DND-41 (cell line): ENCODE data around the gene GPD1.

Experiments
- ATAC-seq: fragments of 200-7000 bp; cut with Tn5 transposase; 3 replicates; pipeline ENCODE4 v1.9.1; 2021; ENCODE audit warnings: low read depth; ENCODE audit not compliant: insufficient read depth
- DNase-seq: peaks from one replicate; pipeline ENCODE4 v3.0.0-alpha.2; 2020
- H2AFZ ChIP-seq: 2 replicates; pipeline ENCODE4 v1.6.0; 2012; ENCODE audit warnings: low read depth, low read length
- H3K27ac ChIP-seq: 2 replicates; pipeline ENCODE4 v1.5.1; 2012; ENCODE audit warnings: low read length, inconsistent platforms
- H3K27me3 ChIP-seq: fragments of 200-600 bp; sonication (generic); 2 replicates; pipeline ENCODE4 v1.6.0; 2012; ENCODE audit warnings: low read length, mild to moderate bottlenecking, inconsistent platforms; ENCODE audit not compliant: insufficient read depth, poor library complexity
- H3K36me3 ChIP-seq: 2 replicates; pipeline ENCODE4 v1.5.1; 2012; ENCODE audit warnings: low read length, inconsistent platforms; ENCODE audit not compliant: insufficient read depth
- H3K4me1 ChIP-seq: 2 replicates; pipeline ENCODE4 v1.5.1; 2012; ENCODE audit warnings: mild to moderate bottlenecking, low read length; ENCODE audit not compliant: insufficient read depth
- H3K4me2 ChIP-seq: 2 replicates; pipeline ENCODE4 v1.6.0; 2012; ENCODE audit warnings: mild to moderate bottlenecking, moderate library complexity, low read length, inconsistent platforms; ENCODE audit not compliant: insufficient read depth
- H3K4me3 ChIP-seq, 2 experiments: fragments of 200-600 bp in 1 of 2; shearing (Covaris generic) in 1 of 2; 2 replicates each; pipeline ENCODE4 v1.5.1; 2012 to 2016; ENCODE audit warnings: inconsistent platforms in 2 of 2, low read length in 2 of 2, mild to moderate bottlenecking in 2 of 2, low read depth in 1 of 2, moderate library complexity in 1 of 2
- H3K79me2 ChIP-seq: 2 replicates; pipeline ENCODE4 v1.6.0; 2012; ENCODE audit warnings: low read length, inconsistent platforms; ENCODE audit not compliant: insufficient read depth
- H3K9ac ChIP-seq: 2 replicates; pipeline ENCODE4 v1.6.0; 2012; ENCODE audit warnings: low read depth, mild to moderate bottlenecking, inconsistent platforms, low read length, moderate library complexity
- H3K9me3 ChIP-seq: 2 replicates; pipeline ENCODE4 v1.5.1; 2012; ENCODE audit warnings: low read length, moderate library complexity, mild to moderate bottlenecking, inconsistent platforms; ENCODE audit not compliant: insufficient read depth, severe bottlenecking
- H4K20me1 ChIP-seq: 2 replicates; pipeline ENCODE4 v1.6.0; 2012; ENCODE audit warnings: low read length; ENCODE audit not compliant: insufficient read depth
- CTCF ChIP-seq: IDR thresholded peaks from 2 replicates; pipeline ENCODE4 v1.5.1; 2012; ENCODE audit warnings: borderline replicate concordance, low read length, moderate library complexity, mild to moderate bottlenecking; ENCODE audit not compliant: poor library complexity, severe bottlenecking; ENCODE audit errors: extremely low read depth
- EZH2 ChIP-seq: IDR thresholded peaks from 3 replicates; pipeline ENCODE4 v1.6.1; 2012; ENCODE audit warnings: borderline replicate concordance, low read depth, mild to moderate bottlenecking, moderate library complexity, low read length, inconsistent platforms; ENCODE audit not compliant: severe bottlenecking

The GPD1 gene

GRCh38 chr12:50117057-50117622 is 13.3 kb downstream of the GPD1 start:
- TF ChIP-seq CTCF (no peak), EZH2 (no peak)
- peaks cover 66% of the 10 kb centered on the region for H3K79me2 ChIP-seq

DNA sequence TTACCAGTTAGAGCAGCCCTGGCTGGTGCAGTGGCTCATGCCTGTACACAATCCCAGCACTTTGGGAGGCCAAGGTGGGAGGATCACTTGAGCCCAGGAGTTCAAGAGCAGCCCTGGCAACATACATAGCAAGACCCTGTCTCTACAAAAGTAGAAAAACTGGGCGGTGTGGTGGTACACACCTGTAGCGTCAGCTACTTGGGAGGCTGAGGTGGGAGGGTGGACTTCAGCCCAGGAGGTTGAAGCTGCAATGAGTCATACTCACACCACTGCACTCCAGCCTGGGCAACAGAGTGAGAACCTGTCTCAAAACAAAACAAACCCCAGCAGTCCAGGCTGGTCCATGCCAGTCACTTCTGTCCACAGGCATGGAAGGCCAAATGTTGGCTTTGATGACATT is 15.6 kb downstream of the GPD1 start:
- Histone ChIP-seq H3K9me3 (no peaks in the 10 kb centered on the region), H3K27ac (no peak overlapping the region), H4K20me1 (peaks cover 4% of the 10 kb centered on the region), H2AFZ (no peak overlapping the region), H3K36me3 (peaks cover 63% of the 10 kb centered on the region), H3K79me2 (peaks cover 45% of the 10 kb centered on the region), H3K4me2 (no peak overlapping the region), H3K4me3 (no peak overlapping the region), H3K9ac (no peak overlapping the region), H3K4me1 (peaks cover 2% of the 10 kb centered on the region; the same call in 1 of the 2 replicates), H3K27me3 (no peaks in the 10 kb centered on the region)
- no peak for TF ChIP-seq EZH2
- no peak for DNase-seq
- no peak for ATAC-seq

More at GRCh38 chr12:50117057-50117622, 13.3 kb downstream of the GPD1 start:
- H4K20me1 ChIP-seq: peaks cover 6% of the 10 kb centered on the region
- DNase-seq (no peak), ATAC-seq (no peak)
- H3K9ac ChIP-seq: no peak overlapping the region
- H3K27me3 ChIP-seq: no peaks in the 10 kb centered on the region
- peaks cover 17% of the 10 kb centered on the region for H3K4me1 ChIP-seq
- peaks cover 45% of the 10 kb centered on the region for H3K36me3 ChIP-seq
- H3K9me3 ChIP-seq: no peaks in the 10 kb centered on the region
- H3K4me3 ChIP-seq: no peak overlapping the region
- H3K4me2 ChIP-seq: no peak overlapping the region
- H3K27ac ChIP-seq: no peak overlapping the region
- no peak overlapping the region for H2AFZ ChIP-seq

GRCh38 chr12:50120521-50120920 is 16.7 kb downstream of the GPD1 start:
- no peak for TF ChIP-seq CTCF
- TF ChIP-seq EZH2: no peak
- ATAC-seq (no peak), DNase-seq (no peak)
- H3K4me3 ChIP-seq: no peak overlapping the region
- peaks cover 61% of the 10 kb centered on the region for H3K36me3 ChIP-seq
- H2AFZ ChIP-seq: no peak overlapping the region
- no peak overlapping the region for H3K9ac ChIP-seq
- peaks cover 36% of the 10 kb centered on the region for H3K79me2 ChIP-seq
- no peaks in the 10 kb centered on the region for H3K9me3 ChIP-seq
- no peak overlapping the region for H3K27ac ChIP-seq
- no peaks in the 10 kb centered on the region for H3K4me1 ChIP-seq
- no peaks in the 10 kb centered on the region for H3K27me3 ChIP-seq
- no peak overlapping the region for H3K4me2 ChIP-seq
- peaks cover 4% of the 10 kb centered on the region for H4K20me1 ChIP-seq

- Histone ChIP-seq H3K79me2 (peaks cover 32% of the 10 kb centered on the region), H3K36me3 (peaks cover 58% of the 10 kb centered on the region), H3K27ac (no peak overlapping the region), H2AFZ (no peak overlapping the region), H3K27me3 (no peaks in the 10 kb centered on the region), H3K4me2 (no peak overlapping the region), H3K4me1 (no peaks in the 10 kb centered on the region), H3K9ac (no peak overlapping the region), H3K4me3 (no peak overlapping the region), H3K9me3 (no peaks in the 10 kb centered on the region), H4K20me1 (peaks cover 4% of the 10 kb centered on the region)
- DNase-seq (no peak), ATAC-seq (no peak)
- TF ChIP-seq CTCF (no peak), EZH2 (no peak)
Observed at GRCh38 chr12:50120953-50121352, 17.1 kb downstream of the GPD1 start.
